SK-N-SH (cell line): ENCODE results near the gene IL12B. TPM values are rescaled to one million over a fixed set of nuclear protein-coding genes. Genes with fewer than 3 reads are reported as not detected.
A peak's percentile ranks its signal among the peaks of the same experiment; 100 is the strongest.
"Not testable (repeated sequence)": the region's sequence is repeated elsewhere in the genome, so short reads cannot be mapped to it uniquely, and the experiment has no call there.

Experiments used
- CTCF ChIA-PET: fragments of 300-600, 350-600 bp; formaldehyde crosslinking; extraction: SDS; loops from one replicate; lab custom pipeline; 2021; lab: Yijun Ruan, JAX
- POLR2A ChIA-PET: fragments of 350-600 bp; sonication (Branson Sonifier 250); formaldehyde crosslinking; extraction: SDS; loops from one replicate; lab custom pipeline; 2020; ENCODE audit warnings: antibody characterized with exemption, inconsistent platforms; lab: Yijun Ruan, JAX
- DNase-seq: peaks from one replicate; pipeline ENCODE4 v3.0.0; 2012
- H2AFZ ChIP-seq: fragments of 200-600 bp; sonication (generic); 2 replicates; pipeline ENCODE4 v1.8.1; 2016; ENCODE audit warnings: antibody characterized with exemption, mild to moderate bottlenecking, low read depth
- H3F3A ChIP-seq: fragments of 200-600 bp; sonication (generic); replicated peaks from 2 replicates; pipeline ENCODE3; 2016; ENCODE audit warnings: antibody characterized with exemption, mild to moderate bottlenecking; ENCODE audit not compliant: insufficient read depth
- H3K27ac ChIP-seq, 2 experiments: fragments of 200-500 bp in 1 of 2; fragments of 200-600 bp in 1 of 2; sonication (Bioruptor generic) in 1 of 2; sonication (generic), shearing (Covaris generic) in 1 of 2; 2 replicates each; pipeline versions ENCODE4 v1.5.1 to v1.6.1; 2014 to 2016; ENCODE audit warnings: low read depth in 2 of 2, inconsistent platforms in 1 of 2, low read length in 1 of 2, mild to moderate bottlenecking in 1 of 2, mixed read lengths in 1 of 2
- H3K27me3 ChIP-seq: fragments of 200-600 bp; sonication (generic), shearing (Covaris generic); 2 replicates; pipeline ENCODE4 v1.6.1; 2016; ENCODE audit warnings: mixed run types; ENCODE audit not compliant: insufficient read depth
- H3K36me3 ChIP-seq, 2 experiments: fragments of 200-500 bp in 1 of 2; fragments of 200-600 bp in 1 of 2; sonication (Bioruptor generic) in 1 of 2; sonication (generic) in 1 of 2; replicated peaks in 1 of 2; 2 replicates each; pipeline versions ENCODE3 to v1.5.1; 2014 to 2016; ENCODE audit warnings: low read length in 1 of 2, mild to moderate bottlenecking in 1 of 2; ENCODE audit not compliant: insufficient read depth in 2 of 2, control insufficient read depth in 1 of 2
- H3K4me1 ChIP-seq, 2 experiments: fragments of 200-500 bp in 1 of 2; fragments of 200-600 bp in 1 of 2; sonication (Bioruptor generic) in 1 of 2; sonication (generic), shearing (Covaris generic) in 1 of 2; 2 replicates each; pipeline versions ENCODE4 v1.5.1 to v1.6.1; 2014 to 2016; ENCODE audit warnings: low read depth in 1 of 2, low read length in 1 of 2, mixed run types in 1 of 2; ENCODE audit not compliant: insufficient read depth in 2 of 2, control insufficient read depth in 1 of 2
- H3K4me2 ChIP-seq: fragments of 200-600 bp; sonication (generic), shearing (Covaris generic); 2 replicates; pipeline ENCODE4 v1.6.1; 2017; ENCODE audit warnings: mixed run types
- H3K4me3 ChIP-seq, 2 experiments: fragments of 200-500 bp in 1 of 2; fragments of 200-600 bp in 1 of 2; sonication (Bioruptor generic) in 1 of 2; sonication (generic), shearing (Covaris generic) in 1 of 2; 2 replicates each; pipeline versions ENCODE4 v1.5.1 to v1.8.1; 2014 to 2016; ENCODE audit warnings: low read depth in 2 of 2, inconsistent platforms in 1 of 2, low read length in 1 of 2, mild to moderate bottlenecking in 1 of 2, mixed read lengths in 1 of 2, moderate library complexity in 1 of 2
- H3K79me2 ChIP-seq: fragments of 200-600 bp; sonication (generic); 2 replicates; pipeline ENCODE4 v1.8.1; 2017; ENCODE audit warnings: mild to moderate bottlenecking; ENCODE audit not compliant: insufficient read depth
- H3K9ac ChIP-seq: fragments of 200-600 bp; sonication (generic); 2 replicates; pipeline ENCODE4 v1.6.1; 2017; ENCODE audit warnings: mixed run types
- H3K9me2 ChIP-seq: fragments of 200-600 bp; sonication (generic); 2 replicates; pipeline ENCODE4 v1.6.1; 2017; ENCODE audit warnings: mixed run types
- H3K9me3 ChIP-seq: fragments of 200-600 bp; sonication (generic); 2 replicates; pipeline ENCODE4 v1.6.1; 2017; ENCODE audit warnings: mixed run types, mild to moderate bottlenecking, moderate library complexity
- H4K20me1 ChIP-seq: fragments of 200-600 bp; sonication (generic); 2 replicates; pipeline ENCODE4 v1.6.1; 2017; ENCODE audit warnings: mild to moderate bottlenecking, mixed run types; ENCODE audit not compliant: insufficient read depth
- FOSL2 ChIP-seq: IDR thresholded peaks from 2 replicates; pipeline ENCODE4 v1.4.0; 2012; ENCODE audit warnings: low read depth, mild to moderate bottlenecking, moderate library complexity, borderline replicate concordance
- GABPA ChIP-seq: IDR thresholded peaks from 2 replicates; pipeline ENCODE4 v1.4.0; 2012; ENCODE audit warnings: low read depth, mild to moderate bottlenecking
- JUND ChIP-seq: IDR thresholded peaks from 2 replicates; pipeline ENCODE4 v1.4.0; 2012
- MEF2A ChIP-seq: IDR thresholded peaks from 2 replicates; pipeline ENCODE4 v1.4.0; 2012; ENCODE audit warnings: low read depth, borderline replicate concordance
- MXI1 ChIP-seq: IDR thresholded peaks from 2 replicates; pipeline ENCODE4 v1.6.1; 2012; ENCODE audit warnings: mild to moderate bottlenecking, low read depth, low read length, improper control_type of control experiment
- NRF1 ChIP-seq: IDR thresholded peaks from 2 replicates; pipeline ENCODE4 v1.6.1; 2012; ENCODE audit warnings: low read depth, mild to moderate bottlenecking, low read length
- PBX3 ChIP-seq: IDR thresholded peaks from 2 replicates; pipeline ENCODE4; 2012
- RCOR1 ChIP-seq: fragments of 150-350 bp; IDR thresholded peaks from 2 replicates; pipeline ENCODE4 v1.6.1; 2017; ENCODE audit warnings: antibody characterized with exemption, low read length
- RFX5 ChIP-seq: IDR thresholded peaks from 2 replicates; pipeline ENCODE4 v1.6.1; 2012; ENCODE audit warnings: mild to moderate bottlenecking, improper control_type of control experiment, low read length
- RXRA ChIP-seq: IDR thresholded peaks from 2 replicates; pipeline ENCODE4 v1.4.0; 2012; ENCODE audit warnings: low read depth, mild to moderate bottlenecking, borderline replicate concordance
- SIN3A ChIP-seq: IDR thresholded peaks from 2 replicates; pipeline ENCODE4 v1.6.1; 2012; ENCODE audit warnings: low read depth, mild to moderate bottlenecking, low read length, moderate library complexity, borderline replicate concordance
- TAF1 ChIP-seq: IDR thresholded peaks from 2 replicates; pipeline ENCODE4 v1.6.1; 2012; ENCODE audit warnings: low read depth, mild to moderate bottlenecking, low read length, moderate library complexity, borderline replicate concordance
- TCF12 ChIP-seq: IDR thresholded peaks from 2 replicates; pipeline ENCODE4 v1.4.0; 2012
- USF1 ChIP-seq: IDR thresholded peaks from 2 replicates; pipeline ENCODE4 v1.4.0; 2012; ENCODE audit warnings: low read depth, borderline replicate concordance
- USF2 ChIP-seq: fragments of 150-350 bp; IDR thresholded peaks from 2 replicates; pipeline ENCODE4 v1.6.1; 2017; ENCODE audit warnings: antibody characterized with exemption, low read length, low read depth, borderline replicate concordance
- YY1 ChIP-seq: IDR thresholded peaks from 2 replicates; pipeline ENCODE4 v1.4.0; 2012; ENCODE audit warnings: low read depth, mild to moderate bottlenecking
- WGBS: methylation state at CpG from one replicate; pipeline ENCODE4 v1.1.6; 2017; ENCODE audit warnings: low lambda C conversion rate; 5-methylcytosine and 5-hydroxymethylcytosine counted together
- polyA plus RNA-seq, 3 experiments: library from polyadenylated mRNA; depleted of rRNA; stranded (reverse); fragments of >200 nt; gene quantifications; 2 replicates each; pipeline ENCODE4 v1.2.3, GENCODE V29; 2012

The IL12B gene
- polyA plus RNA-seq (2012; rRNA removed), result not detected in 2 replicates
- 0.01 TPM in 1 of 2 replicates, not detected in the other for polyA plus RNA-seq (2012; cell fraction: cytosol; rRNA removed)
- polyA plus RNA-seq (2012; cell fraction: nucleus; rRNA removed), result 0.02 TPM in 1 of 2 replicates, not detected in the other

- Histone ChIP-seq H3K9me3 (no peaks in the 10 kb centered on the region), H3K4me2 (peak within 1 kb of the TSS; percentile 74), H2AFZ (peak within 1 kb of the TSS; percentile 87; the same call in 1 of the 2 replicates), H3K36me3 (no peaks in the 10 kb centered on the region), H3K27ac (no peak within 1 kb of the TSS), H3K4me1 (peaks cover 0 to 7% of the 10 kb centered on the region in 2 experiments; a peak in 1 of 4 replicates), H3K27me3 (no peaks in the 10 kb centered on the region), H4K20me1 (no peaks in the 10 kb centered on the region), H3K9ac (peak within 1 kb of the TSS; percentile 61; the same call in 1 of the 2 replicates), H3K79me2 (no peaks in the 10 kb centered on the region), H3F3A (no peaks in the 10 kb centered on the region), H3K9me2 (no peaks in the 10 kb centered on the region), H3K4me3 (peak within 1 kb of the TSS; percentile 54 to 63)
- TF ChIP-seq SIN3A (no peak), FOSL2 (peak; percentile 62; the same call in 1 of the 2 replicates), PBX3 (no peak), TCF12 (peak; percentile 48; the same call in 1 of the 2 replicates), JUND (peak; percentile 53), USF2 (no peak), RCOR1 (no peak)
- WGBS, result 22% methylated on average over 4 of the region's 4 CpGs
- no peak for DNase-seq
- ChIA-PET CTCF (interaction anchor here (0.8 to 4.7 kb wide), 2 partner anchors 9 to 12 kb away, joined by 3 to 41 read pairs; no protein-coding TSS in a partner anchor), POLR2A (no interaction called here)
Observed at GRCh38 chr5:159330131-159330800, at the start of gene IL12B. TSS of gene IL12B (minus strand) at chr5:159330487. CDS start at chr5:159326782, 3,705 bp downstream.

- Histone ChIP-seq H3K9ac (no peak overlapping the region), H2AFZ (no peak overlapping the region), H3K27ac (no peak overlapping the region), H3F3A (no peaks in the 10 kb centered on the region), H4K20me1 (no peaks in the 10 kb centered on the region), H3K27me3 (no peaks in the 10 kb centered on the region), H3K4me1 (no peaks in the 10 kb centered on the region), H3K9me2 (no peaks in the 10 kb centered on the region), H3K79me2 (no peaks in the 10 kb centered on the region), H3K4me2 (no peak overlapping the region), H3K4me3 (no peak overlapping the region), H3K36me3 (no peaks in the 10 kb centered on the region), H3K9me3 (no peaks in the 10 kb centered on the region)
- no peak for DNase-seq
- TF ChIP-seq RXRA, result no peak
- TF ChIP-seq JUND, result no peak
- no peak for TF ChIP-seq NRF1
- no peak for TF ChIP-seq TAF1
- TF ChIP-seq GABPA, result no peak
- no peak for TF ChIP-seq USF2
- TF ChIP-seq USF1, result no peak
- TF ChIP-seq RFX5, result no peak
- no peak for TF ChIP-seq YY1
- no peak for TF ChIP-seq SIN3A
- no peak for TF ChIP-seq FOSL2
- TF ChIP-seq MEF2A, result no peak
- no peak for TF ChIP-seq MXI1
- CTCF ChIA-PET, result no interaction called here
- POLR2A ChIA-PET, result no interaction called here
Observed at GRCh38 chr5:159377653-159378052, 47.4 kb upstream of the IL12B start.

GRCh38 chr5:159367866-159368265, 37.6 kb upstream of the IL12B start:
- DNase-seq, H3K9me3 ChIP-seq, H3K9ac ChIP-seq, H3K9me2 ChIP-seq, H3K79me2 ChIP-seq, H3K36me3 ChIP-seq, POLR2A ChIA-PET, H3K4me1 ChIP-seq, H3K27me3 ChIP-seq, H3K4me3 ChIP-seq, CTCF ChIA-PET, H3F3A ChIP-seq, H3K27ac ChIP-seq, H3K4me2 ChIP-seq, H4K20me1 ChIP-seq: not testable (repeated sequence)
- H2AFZ ChIP-seq, result 0 out of 2 replicates have a peak overlapping the region, but pooled peaks have one; percentile 16
- WGBS, result 13% methylated on average over 1 of the region's 1 CpG
